ENCODE data around the gene CAMK2B.

CAMK2B gene

DNA sequence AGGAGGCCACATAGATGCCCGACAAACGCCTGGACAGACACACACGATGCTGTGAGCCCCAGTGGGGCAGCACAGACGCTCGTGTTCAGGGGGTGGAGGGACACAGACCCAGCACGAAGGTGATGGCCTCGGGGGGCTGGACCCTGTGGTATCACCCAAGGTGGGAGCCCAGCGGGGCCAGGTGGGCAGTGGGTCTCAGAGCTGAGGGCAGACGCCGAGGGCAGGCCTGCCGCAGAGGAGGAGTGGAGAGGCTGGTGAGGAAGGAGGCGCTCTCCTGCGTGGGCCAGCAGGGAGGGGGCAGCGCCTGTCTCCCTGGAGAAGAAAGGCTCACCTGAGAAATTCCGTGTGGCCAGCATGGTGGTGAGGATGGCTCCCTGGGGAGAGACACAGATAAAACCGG lies 85.0 kb downstream of the CAMK2B start:
- H3K27ac ChIP-seq (ENCODE audit: low read depth, low read length) = no peak overlapping the region
- no peak overlapping the region for H2AFZ ChIP-seq (ENCODE audit: low read depth, low read length, severe bottlenecking)
- H3K4me3 ChIP-seq (ENCODE audit: insufficient read depth, low read length, poor library complexity, severe bottlenecking) = no peak overlapping the region
- no peaks in the 10 kb centered on the region for H4K20me1 ChIP-seq (ENCODE audit: low read depth, low read length)
- H3K4me2 ChIP-seq (ENCODE audit: low read depth, low read length, poor library complexity, severe bottlenecking) = no peak overlapping the region
- no peaks in the 10 kb centered on the region for H3F3A ChIP-seq (ENCODE audit: insufficient read depth)
- H3K79me2 ChIP-seq (ENCODE audit: insufficient read depth, low read length) = no peaks in the 10 kb centered on the region
- no peaks in the 10 kb centered on the region for H3K36me3 ChIP-seq (ENCODE audit: low read length)
- H3K9me2 ChIP-seq (replicated peaks; ENCODE audit: insufficient read depth, low read length) = no peaks in the 10 kb centered on the region
- no peaks in the 10 kb centered on the region for H3K27me3 ChIP-seq (ENCODE audit: low read length)
- no peak overlapping the region for H3K9ac ChIP-seq (ENCODE audit: low read length)
- H3K9me3 ChIP-seq (ENCODE audit: insufficient read depth, low read length) = no peaks in the 10 kb centered on the region
- TF ChIP-seq, protein P1, sequence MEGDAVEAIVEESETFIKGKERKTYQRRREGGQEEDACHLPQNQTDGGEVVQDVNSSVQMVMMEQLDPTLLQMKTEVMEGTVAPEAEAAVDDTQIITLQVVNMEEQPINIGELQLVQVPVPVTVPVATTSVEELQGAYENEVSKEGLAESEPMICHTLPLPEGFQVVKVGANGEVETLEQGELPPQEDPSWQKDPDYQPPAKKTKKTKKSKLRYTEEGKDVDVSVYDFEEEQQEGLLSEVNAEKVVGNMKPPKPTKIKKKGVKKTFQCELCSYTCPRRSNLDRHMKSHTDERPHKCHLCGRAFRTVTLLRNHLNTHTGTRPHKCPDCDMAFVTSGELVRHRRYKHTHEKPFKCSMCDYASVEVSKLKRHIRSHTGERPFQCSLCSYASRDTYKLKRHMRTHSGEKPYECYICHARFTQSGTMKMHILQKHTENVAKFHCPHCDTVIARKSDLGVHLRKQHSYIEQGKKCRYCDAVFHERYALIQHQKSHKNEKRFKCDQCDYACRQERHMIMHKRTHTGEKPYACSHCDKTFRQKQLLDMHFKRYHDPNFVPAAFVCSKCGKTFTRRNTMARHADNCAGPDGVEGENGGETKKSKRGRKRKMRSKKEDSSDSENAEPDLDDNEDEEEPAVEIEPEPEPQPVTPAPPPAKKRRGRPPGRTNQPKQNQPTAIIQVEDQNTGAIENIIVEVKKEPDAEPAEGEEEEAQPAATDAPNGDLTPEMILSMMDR (IDR thresholded peaks at IDR 0.05; ENCODE audit: insufficient read depth, low read length, poor library complexity, severe bottlenecking) = no peak
- no peak for TF ChIP-seq EZH2phosphoT487 (conservative IDR thresholded peaks at IDR 0.05; ENCODE audit: low read length)

DNA sequence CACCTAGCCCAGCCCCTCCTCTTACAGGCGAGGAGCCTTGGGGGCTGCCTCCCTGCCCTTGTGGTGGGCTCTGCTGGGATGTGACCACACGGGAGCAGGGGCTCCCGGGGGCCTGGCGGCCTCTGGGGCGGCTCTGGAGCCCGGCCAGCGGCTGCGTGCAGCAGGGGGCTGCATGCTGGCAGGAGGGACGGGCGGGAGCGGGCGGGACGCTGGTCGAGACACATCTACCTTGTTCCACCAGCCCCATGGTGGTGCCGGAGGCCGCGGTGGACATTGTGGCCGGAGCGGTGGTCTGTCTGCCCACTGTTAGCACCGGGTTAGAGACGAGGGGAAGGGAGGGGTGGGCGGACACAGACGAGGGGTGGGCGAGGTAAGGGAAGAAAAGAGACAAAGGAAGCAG lies 86.0 kb downstream of the CAMK2B start:
- Histone ChIP-seq H4K20me1 (ENCODE audit: low read depth, low read length) (no peaks in the 10 kb centered on the region), H3K36me3 (ENCODE audit: low read length) (no peaks in the 10 kb centered on the region), H3K27me3 (ENCODE audit: low read length) (no peaks in the 10 kb centered on the region), H3K9me3 (ENCODE audit: insufficient read depth, low read length) (no peaks in the 10 kb centered on the region), H2AFZ (ENCODE audit: low read depth, low read length, severe bottlenecking) (no peak overlapping the region), H3K9me2 (replicated peaks; ENCODE audit: insufficient read depth, low read length) (no peaks in the 10 kb centered on the region), H3K79me2 (ENCODE audit: insufficient read depth, low read length) (no peaks in the 10 kb centered on the region), H3K27ac (ENCODE audit: low read depth, low read length) (no peak overlapping the region), H3K4me2 (ENCODE audit: low read depth, low read length, poor library complexity, severe bottlenecking) (no peak overlapping the region), H3F3A (ENCODE audit: insufficient read depth) (no peaks in the 10 kb centered on the region), H3K4me3 (ENCODE audit: insufficient read depth, low read length, poor library complexity, severe bottlenecking) (no peak overlapping the region), H3K9ac (ENCODE audit: low read length) (no peak overlapping the region)
- no peak for TF ChIP-seq EZH2phosphoT487 (conservative IDR thresholded peaks at IDR 0.05; ENCODE audit: low read length)
- TF ChIP-seq, protein P1 (IDR thresholded peaks at IDR 0.05; ENCODE audit: insufficient read depth, low read length, poor library complexity, severe bottlenecking) = no peak

DNA sequence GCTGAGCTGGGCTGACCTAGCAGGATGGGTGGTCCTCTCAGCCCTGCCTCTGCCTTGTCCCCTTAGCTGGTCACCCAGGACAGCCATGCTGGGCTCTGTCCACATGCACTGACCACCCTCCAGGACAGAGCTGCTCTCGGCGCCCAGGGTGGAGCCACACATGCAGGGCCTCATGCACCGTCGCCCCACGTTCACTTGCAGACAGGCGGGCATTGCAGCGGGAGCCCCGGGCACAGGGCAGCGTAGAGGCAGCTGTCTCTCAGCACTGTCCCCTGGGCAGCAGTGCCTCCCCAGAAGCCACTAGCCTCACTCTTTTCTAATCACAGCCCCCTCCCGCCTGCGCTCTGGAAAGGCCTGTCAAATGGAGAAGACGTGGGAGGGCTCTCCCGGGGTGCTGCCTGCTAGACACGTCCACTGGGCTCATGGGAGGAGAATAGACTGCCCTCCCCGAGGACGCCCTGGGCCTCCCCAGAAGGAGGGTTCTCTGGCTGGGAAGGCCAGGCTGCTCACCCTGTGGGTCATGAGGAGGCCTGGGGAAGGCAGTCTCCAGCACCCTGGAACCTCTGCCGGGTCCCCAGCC lies 87.2 kb downstream of the CAMK2B start:
- TF ChIP-seq, protein P1 (IDR thresholded peaks at IDR 0.05; ENCODE audit: insufficient read depth, low read length, poor library complexity, severe bottlenecking) = no peak
- no peak for TF ChIP-seq EZH2phosphoT487 (conservative IDR thresholded peaks at IDR 0.05; ENCODE audit: low read length)

More for the DNA sequence above, 87.2 kb downstream of the CAMK2B start:
- no peaks in the 10 kb centered on the region for H3K79me2 ChIP-seq (ENCODE audit: insufficient read depth, low read length)
- H3K4me3 ChIP-seq (ENCODE audit: insufficient read depth, low read length, poor library complexity, severe bottlenecking) = no peak overlapping the region
- no peaks in the 10 kb centered on the region for H3K9me2 ChIP-seq (replicated peaks; ENCODE audit: insufficient read depth, low read length)
- H3F3A ChIP-seq (ENCODE audit: insufficient read depth) = no peaks in the 10 kb centered on the region
- H3K4me2 ChIP-seq (ENCODE audit: low read depth, low read length, poor library complexity, severe bottlenecking) = no peak overlapping the region
- no peaks in the 10 kb centered on the region for H3K36me3 ChIP-seq (ENCODE audit: low read length)
- H4K20me1 ChIP-seq (ENCODE audit: low read depth, low read length) = no peaks in the 10 kb centered on the region
- H3K9me3 ChIP-seq (ENCODE audit: insufficient read depth, low read length) = no peaks in the 10 kb centered on the region
- H3K9ac ChIP-seq (ENCODE audit: low read length) = no peak overlapping the region
- no peak overlapping the region for H2AFZ ChIP-seq (ENCODE audit: low read depth, low read length, severe bottlenecking)
- H3K27ac ChIP-seq (ENCODE audit: low read depth, low read length) = no peak overlapping the region
- H3K27me3 ChIP-seq (ENCODE audit: low read length) = no peaks in the 10 kb centered on the region
